Measurements from ENCODE around the gene RAB35. TPM values are rescaled to one million over a fixed set of nuclear protein-coding genes. Genes with fewer than 3 reads are reported as not detected.

Gene RAB35
- polyA plus RNA-seq, 1 of the 3 experiments (the other 2 are of a cell fraction): 41.8 TPM

- Histone ChIP-seq H2AFZ (ENCODE audit: low read depth) (no peak overlapping the region), H3K36me3 (replicated peaks in 1 of 2; ENCODE audit: control insufficient read depth in 1 of 2, insufficient read depth in 2 of 2, low read length in 1 of 2) (peaks cover 0 to 54% of the 10 kb centered on the region in 2 experiments), H3K27ac (ENCODE audit: low read depth in 2 of 2, low read length in 1 of 2) (peak overlapping the region in 1 of 2 experiments; percentile 85; a peak in 2 of 4 replicates), H3K9me2 (no peaks in the 10 kb centered on the region), H3F3A (replicated peaks; ENCODE audit: insufficient read depth) (no peaks in the 10 kb centered on the region), H4K20me1 (ENCODE audit: insufficient read depth) (peaks cover 69% of the 10 kb centered on the region), H3K4me1 (ENCODE audit: control insufficient read depth in 1 of 2, insufficient read depth in 2 of 2, low read depth in 1 of 2, low read length in 1 of 2) (peaks cover 0 to 40% of the 10 kb centered on the region in 2 experiments; a peak in 1 of 4 replicates), H3K4me3 (ENCODE audit: low read depth in 2 of 2, low read length in 1 of 2) (no peak overlapping the region), H3K9ac (no peak overlapping the region), H3K79me2 (ENCODE audit: insufficient read depth) (peaks cover 78% of the 10 kb centered on the region), H3K27me3 (ENCODE audit: insufficient read depth) (no peaks in the 10 kb centered on the region), H3K4me2 (no peak overlapping the region), H3K9me3 (no peaks in the 10 kb centered on the region)
- peak; percentile 80 for DNase-seq
- ChIA-PET CTCF (interaction anchor here (0.6 to 2.6 kb wide), 5 partner anchors 10 to 1518 kb away, joined by 3 to 10 read pairs (median 8); partner anchors contain the start of gene RAB35), POLR2A (interaction anchor here (1.1 to 1.8 kb wide), 2 partner anchors 100 to 190 kb away, joined by 5 to 10 read pairs; partner anchors contain the start of genes RNU4-2 and RPLP0)
- WGBS (ENCODE audit: low lambda C conversion rate): 73% methylated on average over 10 of the region's 11 CpGs
- TF ChIP-seq CHD2 (IDR thresholded peaks at IDR 0.05; ENCODE audit: low read length, partially characterized antibody) (peak; percentile 3), USF2 (IDR thresholded peaks at IDR 0.05; ENCODE audit: borderline replicate concordance, low read depth, low read length) (peak; percentile 56; the same call in 1 of the 2 replicates), USF1 (IDR thresholded peaks at IDR 0.05; ENCODE audit: borderline replicate concordance, low read depth) (peak; percentile 57; the same call in 1 of the 2 replicates), MEF2A (IDR thresholded peaks at IDR 0.05; ENCODE audit: borderline replicate concordance, low read depth) (no peak)
These were observed 15.4 kb downstream of the RAB35 start for GRCh38 chr12:120101182-120101581.

GRCh38 chr12:120100630-120101029, 15.9 kb downstream of the RAB35 start:
- POLR2A ChIA-PET: interaction anchor here (0.7 to 1.8 kb wide), 3 partner anchors 101 to 191 kb away, joined by 3 to 10 read pairs (median 5); partner anchors contain the start of genes RNU4-2 and RPLP0
- peak overlapping the region in 1 of 2 experiments; percentile 85; a peak in 2 of 4 replicates for H3K27ac ChIP-seq (ENCODE audit: low read depth in 2 of 2, low read length in 1 of 2)
- DNase-seq: peak; percentile 86
- H3K27me3 ChIP-seq (ENCODE audit: insufficient read depth): no peaks in the 10 kb centered on the region
- peaks cover 65% of the 10 kb centered on the region for H4K20me1 ChIP-seq (ENCODE audit: insufficient read depth)
- H2AFZ ChIP-seq (ENCODE audit: low read depth): no peak overlapping the region
- peaks cover 0 to 45% of the 10 kb centered on the region in 2 experiments; a peak in 1 of 4 replicates for H3K4me1 ChIP-seq (ENCODE audit: control insufficient read depth in 1 of 2, insufficient read depth in 2 of 2, low read depth in 1 of 2, low read length in 1 of 2)
- no peak overlapping the region for H3K4me3 ChIP-seq (ENCODE audit: low read depth in 2 of 2, low read length in 1 of 2)
- peak; percentile 24; the same call in 1 of the 2 replicates for TF ChIP-seq RAD21 (IDR thresholded peaks at IDR 0.05; ENCODE audit: low read length)
- peak; percentile 65 for TF ChIP-seq NFIC (IDR thresholded peaks at IDR 0.05; ENCODE audit: borderline replicate concordance)
- TF ChIP-seq MAX (IDR thresholded peaks at IDR 0.05; ENCODE audit: low read depth): peak; percentile 54
- TF ChIP-seq MXI1 (IDR thresholded peaks at IDR 0.05; ENCODE audit: low read depth, low read length): peak; percentile 97
- no peak for TF ChIP-seq TCF12 (IDR thresholded peaks at IDR 0.05)
- no peaks in the 10 kb centered on the region for H3F3A ChIP-seq (replicated peaks; ENCODE audit: insufficient read depth)
- WGBS (ENCODE audit: low lambda C conversion rate): 59% methylated on average over 14 of the region's 21 CpGs
- H3K9me3 ChIP-seq: no peaks in the 10 kb centered on the region
- CTCF ChIA-PET: interaction anchor here (0.6 to 2.6 kb wide), 6 partner anchors 9 to 1519 kb away, joined by 3 to 10 read pairs (median 6); partner anchors contain the start of gene RAB35
- no peak overlapping the region for H3K9ac ChIP-seq
- H3K9me2 ChIP-seq: no peaks in the 10 kb centered on the region
- no peak overlapping the region; the same call in 1 of the 2 replicates for H3K4me2 ChIP-seq
- H3K79me2 ChIP-seq (ENCODE audit: insufficient read depth): peaks cover 72% of the 10 kb centered on the region
- H3K36me3 ChIP-seq (replicated peaks in 1 of 2; ENCODE audit: control insufficient read depth in 1 of 2, insufficient read depth in 2 of 2, low read length in 1 of 2): peaks cover 0 to 57% of the 10 kb centered on the region in 2 experiments

All from SK-N-SH (cell line).